ENCODE measurements around the gene UNK. TPM values are rescaled to one million over a fixed set of nuclear protein-coding genes. Genes with fewer than 3 reads are reported as not detected.

The UNK gene
- total and polyA plus RNA-seq, 4 donors = 8.8 to 34.1 (median 25.3) TPM

- no peaks in the 10 kb centered on the region for H3K36me3 ChIP-seq (ENCODE audit: control insufficient read depth in 1 of 2, insufficient read depth in 2 of 2, low read length in 1 of 2)
- H3K27ac ChIP-seq (ENCODE audit: low read depth in 1 of 2, low read length in 2 of 2) = no peak overlapping the region
Observed at GRCh38 chr17:75812096-75813013, 27.7 kb downstream of the UNK start.

GRCh38 chr17:75813081-75814020 lies 28.7 kb downstream of the UNK start:
- H3K27ac ChIP-seq (ENCODE audit: low read depth in 1 of 2, low read length in 2 of 2) = no peak overlapping the region
- no peak overlapping the region for H3K4me3 ChIP-seq (ENCODE audit: low read length in 2 of 2)
- H3K36me3 ChIP-seq (ENCODE audit: control insufficient read depth in 1 of 2, insufficient read depth in 2 of 2, low read length in 1 of 2) = no peaks in the 10 kb centered on the region
- H3K9me3 ChIP-seq (ENCODE audit: control insufficient read depth, low read length) = no peaks in the 10 kb centered on the region
- ATAC-seq (ENCODE audit: low FRiP score) (no peak), DNase-seq (peak; percentile 44 to 63)
- intact Hi-C loops (cut with DNase I) = no loop called here
- no peaks in the 10 kb centered on the region for H3K27me3 ChIP-seq (ENCODE audit: control insufficient read depth in 1 of 2, insufficient read depth in 2 of 2, low read length in 1 of 2)
- no peaks in the 10 kb centered on the region for H3K4me1 ChIP-seq (ENCODE audit: control insufficient read depth in 1 of 2, insufficient read depth in 2 of 2, low read length in 2 of 2)
- WGBS, 2 donors = 90 to 93% methylated on average over 24 of the region's 24 CpGs

More at GRCh38 chr17:75812096-75813013, 27.7 kb downstream of the UNK start:
- Histone ChIP-seq H3K9me3 (ENCODE audit: control insufficient read depth, low read length) (no peaks in the 10 kb centered on the region), H3K4me3 (ENCODE audit: low read length in 2 of 2) (no peak overlapping the region), H3K27me3 (ENCODE audit: control insufficient read depth in 1 of 2, insufficient read depth in 2 of 2, low read length in 1 of 2) (no peaks in the 10 kb centered on the region), H3K4me1 (ENCODE audit: control insufficient read depth in 1 of 2, insufficient read depth in 2 of 2, low read length in 2 of 2) (no peaks in the 10 kb centered on the region)
- DNase-seq (peak; percentile 42 to 57), ATAC-seq (ENCODE audit: low FRiP score) (no peak)
- intact Hi-C loops (cut with DNase I) = no loop called here
- 92 to 95% methylated on average over 27 of the region's 27 CpGs for WGBS, 2 donors

- intact Hi-C loops (cut with DNase I) = no loop called here
- no peak for ATAC-seq (ENCODE audit: low FRiP score)
- no peak overlapping the region for H3K27ac ChIP-seq (ENCODE audit: low read depth in 1 of 2, low read length in 2 of 2)
- no peaks in the 10 kb centered on the region for H3K4me1 ChIP-seq (ENCODE audit: control insufficient read depth in 1 of 2, insufficient read depth in 2 of 2, low read length in 2 of 2)
- H3K27me3 ChIP-seq (ENCODE audit: control insufficient read depth in 1 of 2, insufficient read depth in 2 of 2, low read length in 1 of 2) = no peaks in the 10 kb centered on the region
- DNase-seq = peak in 1 of 2 donors; percentile 41
- no peaks in the 10 kb centered on the region for H3K9me3 ChIP-seq (ENCODE audit: control insufficient read depth, low read length)
- no peak overlapping the region for H3K4me3 ChIP-seq (ENCODE audit: low read length in 2 of 2)
- 85 to 95% methylated on average over 6 of the region's 6 CpGs for WGBS, 2 donors
- H3K36me3 ChIP-seq (ENCODE audit: control insufficient read depth in 1 of 2, insufficient read depth in 2 of 2, low read length in 1 of 2) = no peaks in the 10 kb centered on the region
Observed at GRCh38 chr17:75814021-75814395, 29.4 kb downstream of the UNK start.

DNA sequence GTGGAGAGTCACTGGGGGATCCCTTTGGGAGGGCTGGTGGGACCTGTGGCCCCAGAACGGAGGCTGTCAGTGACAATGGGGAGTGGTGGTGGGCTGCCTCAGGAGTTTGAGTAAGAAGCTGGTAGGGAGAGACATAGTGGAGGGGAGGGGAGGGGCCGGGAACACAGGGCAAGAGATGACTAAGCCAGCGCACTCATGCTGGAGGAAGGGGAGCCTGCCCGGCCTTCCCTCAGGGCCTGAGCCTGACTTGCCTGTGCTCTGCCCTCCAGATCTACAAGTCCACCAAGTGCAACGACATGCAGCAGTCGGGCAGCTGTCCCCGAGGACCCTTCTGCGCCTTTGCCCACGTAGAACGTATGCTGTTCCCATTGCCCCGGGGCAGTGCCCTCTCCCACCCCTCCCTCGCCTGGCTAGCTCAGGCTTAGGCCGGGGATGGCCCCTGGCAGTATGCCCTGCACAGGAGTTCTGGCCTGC lies 30.3 kb downstream of the UNK start:
- H3K27ac ChIP-seq (ENCODE audit: low read depth in 1 of 2, low read length in 2 of 2) = no peak overlapping the region
- no peaks in the 10 kb centered on the region for H3K9me3 ChIP-seq (ENCODE audit: control insufficient read depth, low read length)
- no peaks in the 10 kb centered on the region for H3K4me1 ChIP-seq (ENCODE audit: control insufficient read depth in 1 of 2, insufficient read depth in 2 of 2, low read length in 2 of 2)
- peaks cover 0 to 2% of the 10 kb centered on the region in 2 donors for H3K36me3 ChIP-seq (ENCODE audit: control insufficient read depth in 1 of 2, insufficient read depth in 2 of 2, low read length in 1 of 2)
- H3K27me3 ChIP-seq (ENCODE audit: control insufficient read depth in 1 of 2, insufficient read depth in 2 of 2, low read length in 1 of 2) = no peaks in the 10 kb centered on the region
- peak; percentile 42 to 55 for DNase-seq
- 86 to 88% methylated on average over 13 of the region's 13 CpGs for whole genome bisulfite sequencing, 2 donors
- intact Hi-C loops (cut with DNase I) = no loop called here
- no peak for ATAC-seq (ENCODE audit: low FRiP score)
- no peak overlapping the region for H3K4me3 ChIP-seq (ENCODE audit: low read length in 2 of 2)

DNA sequence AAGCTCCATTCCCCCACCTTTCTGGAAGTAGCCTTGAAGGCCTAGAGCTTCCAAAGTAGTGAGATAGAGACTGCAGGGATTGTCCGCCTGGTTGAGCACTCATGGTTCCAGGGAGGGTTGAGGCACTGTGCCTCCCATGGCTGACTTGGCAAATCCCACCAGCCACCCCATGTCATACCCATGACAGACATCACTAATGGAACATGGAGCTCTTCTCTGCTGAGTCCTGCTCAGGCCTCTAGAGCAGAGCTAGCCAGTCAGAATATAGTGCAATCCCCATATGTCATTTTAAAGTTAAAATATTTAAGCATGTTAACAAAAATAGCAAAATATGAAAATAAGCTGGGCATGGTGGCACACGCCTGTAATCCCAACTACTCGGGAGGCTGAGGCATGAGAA lies 30.8 kb downstream of the UNK start:
- H3K36me3 ChIP-seq (ENCODE audit: control insufficient read depth in 1 of 2, insufficient read depth in 2 of 2, low read length in 1 of 2) = peaks cover 0 to 4% of the 10 kb centered on the region in 2 donors
- peak in 1 of 2 donors; percentile 1 for DNase-seq
- no peaks in the 10 kb centered on the region for H3K4me1 ChIP-seq (ENCODE audit: control insufficient read depth in 1 of 2, insufficient read depth in 2 of 2, low read length in 2 of 2)
- no peaks in the 10 kb centered on the region for H3K27me3 ChIP-seq (ENCODE audit: control insufficient read depth in 1 of 2, insufficient read depth in 2 of 2, low read length in 1 of 2)
- ATAC-seq (ENCODE audit: low FRiP score) = no peak
- WGBS, 2 donors = 85 to 92% methylated on average over 3 of the region's 3 CpGs
- intact Hi-C loops (cut with DNase I) = no loop called here
- no peak overlapping the region for H3K27ac ChIP-seq (ENCODE audit: low read depth in 1 of 2, low read length in 2 of 2)
- H3K9me3 ChIP-seq (ENCODE audit: control insufficient read depth, low read length) = no peaks in the 10 kb centered on the region
- H3K4me3 ChIP-seq (ENCODE audit: low read length in 2 of 2) = no peak overlapping the region

DNA sequence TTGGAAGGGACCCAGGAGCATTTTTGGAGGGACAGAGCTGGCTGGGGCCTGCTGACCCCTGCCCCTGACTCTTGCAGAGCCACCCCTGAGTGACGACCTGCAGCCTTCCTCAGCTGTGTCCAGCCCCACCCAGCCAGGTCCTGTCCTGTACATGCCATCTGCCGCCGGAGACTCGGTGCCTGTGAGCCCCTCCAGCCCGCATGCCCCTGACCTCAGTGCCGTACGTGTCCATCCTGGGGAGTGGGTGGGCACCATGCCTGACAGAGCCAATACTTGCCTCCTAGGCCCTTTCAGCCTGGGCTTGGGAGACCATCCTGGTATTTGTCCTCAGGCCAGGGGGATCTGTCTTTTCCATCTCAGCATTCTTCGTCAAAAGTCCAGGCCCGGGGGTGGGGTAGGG lies 32.1 kb downstream of the UNK start:
- no peak overlapping the region for H3K4me3 ChIP-seq (ENCODE audit: low read length in 2 of 2)
- H3K27ac ChIP-seq (ENCODE audit: low read depth in 1 of 2, low read length in 2 of 2) = no peak overlapping the region
- H3K9me3 ChIP-seq (ENCODE audit: control insufficient read depth, low read length) = no peaks in the 10 kb centered on the region
- no peaks in the 10 kb centered on the region for H3K27me3 ChIP-seq (ENCODE audit: control insufficient read depth in 1 of 2, insufficient read depth in 2 of 2, low read length in 1 of 2)
- intact Hi-C loops (cut with DNase I) = no loop called here
- no peaks in the 10 kb centered on the region for H3K4me1 ChIP-seq (ENCODE audit: control insufficient read depth in 1 of 2, insufficient read depth in 2 of 2, low read length in 2 of 2)
- DNase-seq (no peak), ATAC-seq (ENCODE audit: low FRiP score) (no peak)
- H3K36me3 ChIP-seq (ENCODE audit: control insufficient read depth in 1 of 2, insufficient read depth in 2 of 2, low read length in 1 of 2) = peaks cover 0 to 8% of the 10 kb centered on the region in 2 donors
- WGBS, 2 donors = 89% methylated on average over 9 of the region's 9 CpGs

DNA sequence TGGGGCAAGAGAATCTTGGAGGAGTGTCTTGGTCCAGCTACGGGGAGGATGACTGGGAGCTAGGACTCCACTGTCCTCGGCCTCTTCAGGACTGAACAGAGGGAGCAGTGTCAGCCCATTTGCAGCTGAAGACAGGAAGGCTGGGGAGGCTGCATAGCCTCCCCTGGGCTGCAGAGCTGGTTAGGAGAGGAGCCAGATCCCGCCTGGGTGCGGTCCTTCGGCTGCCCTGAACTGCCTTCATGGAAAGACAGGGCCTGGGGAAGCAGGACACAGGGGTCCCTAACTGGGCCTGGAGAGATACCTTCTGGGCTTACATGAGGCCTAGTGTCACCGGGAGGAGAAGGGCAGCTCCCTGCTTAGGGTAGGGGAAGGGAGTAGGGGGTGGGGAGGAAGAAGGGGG lies 33.0 kb downstream of the UNK start:
- Histone ChIP-seq H3K4me1 (ENCODE audit: control insufficient read depth in 1 of 2, insufficient read depth in 2 of 2, low read length in 2 of 2) (no peaks in the 10 kb centered on the region), H3K27ac (ENCODE audit: low read depth in 1 of 2, low read length in 2 of 2) (no peak overlapping the region), H3K9me3 (ENCODE audit: control insufficient read depth, low read length) (no peaks in the 10 kb centered on the region), H3K36me3 (ENCODE audit: control insufficient read depth in 1 of 2, insufficient read depth in 2 of 2, low read length in 1 of 2) (peaks cover 0 to 8% of the 10 kb centered on the region in 2 donors), H3K27me3 (ENCODE audit: control insufficient read depth in 1 of 2, insufficient read depth in 2 of 2, low read length in 1 of 2) (no peaks in the 10 kb centered on the region), H3K4me3 (ENCODE audit: low read length in 2 of 2) (no peak overlapping the region)
- intact Hi-C loops (cut with DNase I) = no loop called here
- 91 to 96% methylated on average over 6 of the region's 6 CpGs for WGBS, 2 donors
- DNase-seq (no peak), ATAC-seq (ENCODE audit: low FRiP score) (no peak)

DNA sequence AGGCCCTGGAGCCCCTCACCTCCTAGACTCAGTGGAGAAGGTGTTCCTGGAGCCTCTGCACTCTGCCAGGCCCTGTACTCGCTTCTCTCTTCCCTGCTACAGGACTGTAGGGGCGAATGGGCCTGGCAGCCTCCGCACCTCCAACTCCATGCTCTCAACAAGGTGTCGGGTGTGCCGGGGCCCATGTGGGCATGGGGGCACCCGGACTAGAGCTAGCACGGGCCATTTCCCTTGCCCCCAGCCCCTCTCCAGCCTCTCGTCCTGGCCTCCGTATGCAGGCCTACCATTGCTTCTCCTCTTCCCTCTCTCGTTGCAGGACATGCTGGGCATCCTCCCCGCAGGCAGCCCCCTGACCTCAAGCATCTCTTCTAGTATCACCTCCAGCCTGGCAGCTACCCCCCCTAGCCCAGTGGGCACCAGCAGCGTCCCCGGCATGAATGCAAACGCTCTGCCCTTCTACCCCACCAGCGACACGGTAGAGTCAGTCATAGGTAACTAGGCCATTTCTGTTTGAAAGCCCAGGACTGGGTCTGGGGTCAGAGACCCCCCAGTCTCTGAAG lies 33.8 kb downstream of the UNK start:
- Histone ChIP-seq H3K9me3 (ENCODE audit: control insufficient read depth, low read length) (no peaks in the 10 kb centered on the region), H3K4me3 (ENCODE audit: low read length in 2 of 2) (no peak overlapping the region), H3K27ac (ENCODE audit: low read depth in 1 of 2, low read length in 2 of 2) (no peak overlapping the region), H3K4me1 (ENCODE audit: control insufficient read depth in 1 of 2, insufficient read depth in 2 of 2, low read length in 2 of 2) (no peaks in the 10 kb centered on the region), H3K36me3 (ENCODE audit: control insufficient read depth in 1 of 2, insufficient read depth in 2 of 2, low read length in 1 of 2) (peaks cover 0 to 8% of the 10 kb centered on the region in 2 donors), H3K27me3 (ENCODE audit: control insufficient read depth in 1 of 2, insufficient read depth in 2 of 2, low read length in 1 of 2) (no peaks in the 10 kb centered on the region)
- intact Hi-C loops (cut with DNase I) = no loop called here
- WGBS, 2 donors = 87 to 92% methylated on average over 16 of the region's 16 CpGs
- DNase-seq (no peak), ATAC-seq (ENCODE audit: low FRiP score) (no peak)

Measured in aorta (tissue), 5 donors.